Measurements from ENCODE around the gene EVL.
A peak's percentile ranks its signal among the peaks of the same experiment; 100 is the strongest.

The EVL gene

GRCh38 chr14:100114109-100114765, 49.0 kb downstream of the EVL start:
- no peak for DNase-seq

GRCh38 chr14:100115236-100115635, 50.0 kb downstream of the EVL start:
- no peak for DNase-seq

- no peak for DNase-seq
These were observed 50.5 kb downstream of the EVL start for GRCh38 chr14:100115726-100116125.

DNA sequence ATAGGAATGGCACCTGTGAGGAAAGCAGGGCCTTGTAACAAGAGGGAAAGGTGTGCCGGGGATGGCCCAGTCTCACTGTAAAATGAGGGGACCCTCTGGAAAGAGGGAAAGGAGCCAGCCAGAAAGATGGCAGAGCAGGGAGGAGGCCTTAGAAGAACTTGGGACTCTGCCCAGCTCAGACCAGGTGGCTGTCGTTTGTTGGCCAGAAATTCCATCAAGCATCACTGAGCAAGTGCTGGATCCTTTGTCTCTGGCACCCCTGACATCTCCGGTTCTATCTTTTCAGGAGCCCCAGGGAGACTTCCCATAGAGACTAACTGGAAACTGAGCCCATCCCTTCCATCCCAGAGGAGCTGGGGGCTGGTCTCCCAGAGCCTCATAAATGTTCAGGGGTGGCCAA, 50.9 kb downstream of the EVL start:
- DNase-seq: no peak

DNA sequence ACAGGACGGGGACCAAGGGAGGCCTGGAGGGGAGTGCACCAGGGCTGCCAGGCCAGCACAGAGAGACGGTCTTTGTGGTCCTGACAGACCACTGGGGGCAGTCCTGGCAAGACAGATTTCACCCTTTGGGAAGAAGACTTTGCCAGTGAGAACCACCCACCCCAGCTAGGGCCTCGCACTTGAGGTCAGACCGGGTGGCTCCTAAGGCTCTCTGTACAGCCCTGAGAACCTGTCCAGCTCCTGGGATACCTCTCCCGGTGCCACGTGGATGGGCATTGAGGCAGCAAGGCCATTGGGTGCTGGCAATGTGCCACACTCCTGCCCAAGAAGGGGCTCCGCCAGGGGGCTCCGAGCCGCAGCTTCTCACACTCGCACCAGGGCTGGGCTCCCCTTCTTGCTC, 51.8 kb downstream of the EVL start:
- DNase-seq: no peak

- peak; percentile 13 for DNase-seq
These were observed 52.6 kb downstream of the EVL start for GRCh38 chr14:100117633-100118395.

DNA sequence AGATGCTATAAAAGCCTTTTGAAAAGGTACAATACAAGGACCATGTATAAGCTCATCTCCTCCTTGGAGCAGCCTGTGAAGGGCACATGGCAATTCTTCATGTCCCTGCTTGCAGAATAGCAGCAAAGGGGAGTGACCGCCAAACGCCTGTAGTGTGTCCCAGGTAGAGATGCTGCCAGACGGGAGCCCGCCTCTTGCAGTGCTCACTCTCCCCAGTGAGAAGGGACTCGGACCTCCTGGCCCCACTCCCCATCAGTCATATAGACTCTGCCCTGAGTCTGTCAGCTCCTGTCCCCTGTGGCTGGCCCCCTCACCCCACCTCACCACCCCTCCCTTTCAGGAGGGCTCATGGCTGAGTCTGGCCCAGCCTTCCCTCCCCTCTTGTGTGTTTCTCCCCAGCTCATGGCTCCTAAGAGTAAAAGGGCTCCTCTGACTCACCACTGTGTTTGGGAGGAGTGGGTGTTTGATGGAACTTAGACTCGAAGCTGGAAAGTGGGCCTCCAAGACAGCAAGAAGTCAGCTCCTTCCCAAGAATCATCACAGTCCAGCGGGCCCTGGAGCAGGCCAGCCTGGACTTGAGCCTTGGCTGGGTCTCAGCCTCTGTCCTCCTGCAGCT, 53.3 kb downstream of the EVL start:
- no peak for DNase-seq

- DNase-seq: no peak
These were observed 54.0 kb downstream of the EVL start for GRCh38 chr14:100119251-100119650.

- DNase-seq: no peak
These were observed 55.5 kb downstream of the EVL start for GRCh38 chr14:100120522-100121269.

GRCh38 chr14:100121643-100122480, 56.6 kb downstream of the EVL start:
- no peak for DNase-seq

- DNase-seq: no peak
These were observed 57.4 kb downstream of the EVL start for GRCh38 chr14:100122481-100123223.

DNA sequence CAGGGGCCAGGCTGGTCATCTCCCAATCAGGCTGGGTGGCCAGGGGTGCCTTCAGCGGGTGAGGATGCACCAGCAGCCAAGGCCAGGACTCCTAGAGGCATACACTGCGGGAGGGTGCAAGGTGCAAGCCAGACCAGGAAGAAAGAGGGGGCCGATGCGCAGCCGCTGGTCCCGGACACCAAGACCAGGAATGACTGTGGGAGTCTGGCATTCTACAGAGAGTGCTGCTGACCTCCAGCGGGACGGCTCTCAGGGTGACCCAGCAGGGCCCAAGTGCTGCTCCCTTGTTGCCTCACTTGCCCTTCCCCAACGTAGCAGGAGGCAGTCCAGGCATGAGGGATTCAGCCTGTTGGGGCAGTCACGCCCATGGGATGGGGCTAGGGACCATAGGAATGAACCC, 58.4 kb downstream of the EVL start:
- no peak for DNase-seq

DNA sequence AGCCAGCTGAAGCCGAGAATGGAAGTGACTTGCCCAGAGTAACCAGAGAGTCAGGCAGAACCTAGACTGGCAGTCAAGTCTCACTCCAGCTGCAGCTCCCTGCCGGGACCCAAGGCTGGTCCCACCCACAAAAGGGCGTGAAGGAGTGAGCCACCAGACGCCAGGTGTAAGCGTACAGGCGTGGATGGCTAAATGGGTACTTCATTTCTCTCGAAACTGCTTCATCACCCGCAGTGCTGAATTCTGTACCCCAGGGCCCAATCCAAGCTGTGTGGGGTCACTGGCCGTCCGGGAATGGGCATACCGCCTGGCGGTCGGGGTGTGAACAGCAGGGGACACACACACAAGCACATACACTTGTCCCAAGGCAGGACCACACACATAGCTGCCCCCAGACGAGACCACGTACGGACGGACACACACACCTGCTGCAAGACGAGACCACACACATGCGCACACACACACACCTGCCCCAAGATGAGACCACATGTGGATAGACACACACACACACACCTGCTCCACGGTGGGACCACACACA, 59.4 kb downstream of the EVL start:
- no peak for DNase-seq

DNA sequence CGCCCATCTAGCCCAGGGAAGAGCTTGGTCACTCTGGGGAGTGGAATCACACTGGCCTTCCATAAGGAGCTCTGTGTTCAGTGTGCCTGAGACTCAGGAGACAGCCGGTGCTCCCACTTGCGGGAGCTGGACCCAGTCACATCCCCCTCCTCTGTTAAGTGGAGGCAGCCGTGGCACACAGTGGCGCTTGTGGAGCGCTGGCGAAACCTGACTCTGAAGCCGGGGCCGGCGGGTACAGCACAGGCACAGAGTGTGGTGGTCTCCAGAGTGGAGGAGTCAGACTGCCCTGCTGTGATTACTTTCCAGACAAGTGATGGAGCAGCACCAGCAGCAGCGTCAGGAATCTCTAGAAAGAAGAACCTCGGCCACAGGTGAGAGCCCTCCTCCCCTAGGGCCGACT, 61.2 kb downstream of the EVL start:
- no peak for DNase-seq

DNA sequence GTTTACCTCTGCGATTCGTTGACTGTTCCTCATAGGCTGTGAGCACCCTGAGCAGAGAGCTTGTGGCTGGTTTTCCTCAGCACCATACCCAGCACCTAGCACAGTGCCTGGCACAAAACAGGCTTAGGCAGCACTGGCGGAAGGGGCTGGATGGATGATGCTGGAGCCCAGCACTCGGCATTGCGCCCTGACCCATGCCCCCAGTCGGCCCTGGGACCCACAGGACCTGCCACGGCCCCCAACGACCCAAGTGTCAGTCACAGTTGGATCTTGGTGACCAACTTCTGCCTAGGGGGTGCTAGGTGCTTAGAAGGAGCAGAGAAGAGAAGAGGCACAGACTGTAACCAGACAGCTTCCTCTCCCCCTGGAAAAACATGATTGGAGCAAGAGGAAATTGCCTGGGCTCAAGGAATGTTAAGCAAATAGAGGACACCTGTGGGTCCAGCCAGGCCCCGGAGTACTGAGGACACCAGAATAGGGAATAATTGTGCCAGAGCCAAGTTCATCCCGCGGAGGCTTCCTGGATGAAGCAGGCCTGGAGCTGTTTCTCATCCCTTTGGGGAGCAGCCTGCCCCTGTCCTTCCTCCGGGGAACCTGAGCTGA, 62.7 kb downstream of the EVL start:
- DNase-seq: no peak

- no peak for DNase-seq
These were observed 63.5 kb downstream of the EVL start for GRCh38 chr14:100128688-100129087.

DNA sequence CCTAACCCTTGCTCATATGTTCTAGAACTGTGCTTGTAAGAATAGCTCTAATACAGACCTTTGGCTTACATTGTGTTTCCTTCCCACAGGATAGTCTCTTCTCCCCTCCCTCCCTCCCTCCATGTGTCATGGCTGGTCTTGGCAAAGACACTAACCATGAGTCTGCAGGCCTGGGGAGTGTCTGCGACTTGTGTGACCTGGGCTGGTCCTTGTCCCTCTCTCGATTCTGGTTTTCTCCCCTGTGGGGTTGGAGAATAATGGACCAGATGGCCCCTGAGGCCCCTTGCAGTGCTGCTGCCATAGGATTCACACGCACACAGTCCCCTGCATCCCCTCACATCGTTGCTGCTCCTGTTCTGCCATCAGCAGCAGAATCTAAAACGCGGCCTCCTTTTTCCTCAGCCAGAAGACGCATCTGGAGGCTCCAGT, 64.0 kb downstream of the EVL start:
- no peak for DNase-seq

DNA sequence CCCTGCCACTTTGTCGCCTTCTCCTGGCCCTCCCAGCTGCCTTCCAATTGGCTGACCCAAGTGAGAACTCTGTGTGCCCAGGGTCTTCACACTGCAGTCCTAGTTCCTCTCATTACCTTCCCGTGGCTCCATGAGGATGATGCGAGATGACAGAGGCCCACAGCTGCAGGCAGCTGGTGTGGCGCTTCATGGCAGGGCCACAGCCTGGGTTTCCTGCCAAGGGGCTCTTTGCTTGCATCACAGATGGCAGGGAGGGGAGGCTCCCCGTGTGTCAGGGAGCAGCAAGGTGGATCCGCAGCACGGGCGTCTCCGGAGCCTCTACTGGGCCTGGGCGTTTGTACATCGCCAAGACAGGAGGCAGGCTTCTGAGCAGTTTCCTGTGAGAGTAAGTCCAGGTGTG, 65.3 kb downstream of the EVL start:
- no peak for DNase-seq

GRCh38 chr14:100131181-100131580, 66.0 kb downstream of the EVL start:
- DNase-seq: no peak

DNA sequence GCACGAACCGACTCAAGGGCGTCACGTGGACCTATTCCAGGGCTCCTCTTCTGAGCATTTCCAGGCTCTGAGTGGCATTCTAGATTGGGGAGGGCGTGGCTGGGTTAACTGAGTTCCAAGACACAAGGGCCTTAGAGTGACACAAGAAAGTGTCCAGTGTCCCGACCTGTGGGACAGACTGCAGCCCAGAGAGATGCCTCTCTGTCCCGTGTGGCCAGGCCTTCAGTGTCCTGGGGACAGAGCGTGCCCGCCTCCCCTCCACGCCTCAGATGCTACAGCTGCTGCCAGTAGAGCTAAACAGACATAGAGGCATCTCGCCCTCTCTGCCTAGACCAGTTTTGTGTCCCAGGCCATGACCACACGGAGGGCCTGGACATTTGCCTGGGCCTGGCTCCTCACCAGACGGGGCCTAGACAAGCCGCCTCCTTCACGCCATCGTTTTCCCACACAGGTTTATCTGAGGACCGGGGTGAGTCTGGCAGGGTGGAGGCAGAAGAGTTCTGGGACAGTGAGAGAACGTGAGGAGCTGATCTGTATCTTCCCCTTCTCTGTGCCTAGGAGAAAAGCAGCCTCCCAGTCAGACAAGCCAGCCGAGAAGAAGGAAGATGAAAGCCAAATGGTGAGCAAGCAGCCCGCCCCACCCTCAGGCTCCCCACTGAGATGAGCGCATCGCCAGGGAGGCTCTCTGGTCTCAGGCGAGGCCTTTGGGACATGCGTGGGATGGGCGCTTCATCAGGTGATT, 67.1 kb downstream of the EVL start:
- no peak for DNase-seq

All from DMS153 (cell line).